ENCODE measurements around the gene THOC7. TPM values are rescaled to one million over a fixed set of nuclear protein-coding genes. Genes with fewer than 3 reads are reported as not detected.

THOC7 gene
- total and polyA plus RNA-seq, 2 experiments from 2014 or later: 61.7 to 67.3 TPM

- TF ChIP-seq EZH2 (IDR thresholded peaks at IDR 0.05; ENCODE audit: borderline replicate concordance) (no peak), CTCF (IDR thresholded peaks at IDR 0.05; ENCODE audit: poor library complexity) (no peak), EZH2phosphoT487 (IDR thresholded peaks at IDR 0.05; ENCODE audit: low read depth, severe bottlenecking, unreplicated experiment) (no peak)
- H3K4me1 ChIP-seq (ENCODE audit: insufficient read depth): no peaks in the 10 kb centered on the region
- H2AFZ ChIP-seq: no peak overlapping the region
- WGBS (ENCODE audit: low lambda C conversion rate, missing lambda C conversion rate): 80% methylated on average over 4 of the region's 4 CpGs
- no peaks in the 10 kb centered on the region for H3K79me2 ChIP-seq
- no peaks in the 10 kb centered on the region for H3K27me3 ChIP-seq
- H3K9me3 ChIP-seq (ENCODE audit: low read depth): no peaks in the 10 kb centered on the region
- H3K36me3 ChIP-seq (replicated peaks; ENCODE audit: insufficient read depth, low read depth): no peaks in the 10 kb centered on the region
- no peak overlapping the region for H3K4me3 ChIP-seq
- no peak for DNase-seq (ENCODE audit: low spot score)
- no peak overlapping the region for H3K27ac ChIP-seq
- H3K4me2 ChIP-seq: no peak overlapping the region
- H3K9me2 ChIP-seq (replicated peaks; ENCODE audit: insufficient read depth): no peaks in the 10 kb centered on the region
- H4K20me1 ChIP-seq (ENCODE audit: insufficient read depth, poor library complexity, severe bottlenecking): no peaks in the 10 kb centered on the region
Measured at GRCh38 chr3:63824309-63824708, 39.3 kb downstream of the THOC7 start.

DNA sequence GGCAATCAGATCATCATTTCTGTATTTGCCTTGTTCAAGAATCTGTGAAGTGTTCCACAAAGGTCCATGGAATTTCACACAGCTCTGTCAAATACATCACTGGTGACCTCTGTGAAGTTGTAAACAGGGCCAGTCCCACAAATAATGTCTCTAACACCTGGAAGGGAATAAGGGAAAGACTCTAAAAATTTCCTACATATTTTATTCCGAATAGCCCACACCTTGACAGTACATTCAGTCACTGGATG lies 44.5 kb downstream of the THOC7 start, which contains the start of gene C3orf49:
Gene C3orf49, plus strand, starts transcription at position 149 of the 248 bp plus-strand sequence. CDS start 173 bp downstream, outside the sequence.
- H2AFZ ChIP-seq: no peak within 1 kb of the TSS
- no peak within 1 kb of the TSS for H3K4me2 ChIP-seq
- H3K27ac ChIP-seq: no peak within 1 kb of the TSS
- DNase-seq (ENCODE audit: low spot score): no peak
- WGBS (ENCODE audit: low lambda C conversion rate, missing lambda C conversion rate): 84% methylated on average over 1 of the region's 1 CpG
- H3K27me3 ChIP-seq: no peaks in the 10 kb centered on the region
- H3K9me3 ChIP-seq (ENCODE audit: low read depth): no peaks in the 10 kb centered on the region
- no peaks in the 10 kb centered on the region for H4K20me1 ChIP-seq (ENCODE audit: insufficient read depth, poor library complexity, severe bottlenecking)
- no peaks in the 10 kb centered on the region for H3K9me2 ChIP-seq (replicated peaks; ENCODE audit: insufficient read depth)
- no peaks in the 10 kb centered on the region for H3K36me3 ChIP-seq (replicated peaks; ENCODE audit: insufficient read depth, low read depth)
- H3K79me2 ChIP-seq: no peaks in the 10 kb centered on the region
- no peak within 1 kb of the TSS for H3K4me3 ChIP-seq
- TF ChIP-seq CTCF (IDR thresholded peaks at IDR 0.05; ENCODE audit: poor library complexity): no peak
- TF ChIP-seq EZH2phosphoT487 (IDR thresholded peaks at IDR 0.05; ENCODE audit: low read depth, severe bottlenecking, unreplicated experiment): no peak
- TF ChIP-seq EZH2 (IDR thresholded peaks at IDR 0.05; ENCODE audit: borderline replicate concordance): no peak
- no peaks in the 10 kb centered on the region for H3K4me1 ChIP-seq (ENCODE audit: insufficient read depth)

- peak; percentile 83 for DNase-seq (ENCODE audit: low spot score)
- Histone ChIP-seq H4K20me1 (ENCODE audit: insufficient read depth, poor library complexity, severe bottlenecking) (no peaks in the 10 kb centered on the region), H3K4me2 (no peak overlapping the region), H3K27ac (no peak overlapping the region), H2AFZ (no peak overlapping the region), H3K4me1 (ENCODE audit: insufficient read depth) (no peaks in the 10 kb centered on the region), H3K27me3 (no peaks in the 10 kb centered on the region), H3K9me2 (replicated peaks; ENCODE audit: insufficient read depth) (no peaks in the 10 kb centered on the region), H3K36me3 (replicated peaks; ENCODE audit: insufficient read depth, low read depth) (no peaks in the 10 kb centered on the region), H3K79me2 (no peaks in the 10 kb centered on the region), H3K4me3 (no peak overlapping the region), H3K9me3 (ENCODE audit: low read depth) (no peaks in the 10 kb centered on the region)
- TF ChIP-seq EZH2 (IDR thresholded peaks at IDR 0.05; ENCODE audit: borderline replicate concordance) (no peak), CTCF (IDR thresholded peaks at IDR 0.05; ENCODE audit: poor library complexity) (peak; percentile 88)
- WGBS (ENCODE audit: low lambda C conversion rate, missing lambda C conversion rate): 42% methylated on average over 10 of the region's 10 CpGs
Measured at GRCh38 chr3:63818282-63819150, 45.1 kb downstream of the THOC7 start.
